Endothelial cell of hepatic sinusoid (primary cell): Measurements from ENCODE around the gene PNPO.
"Not testable (repeated sequence)": the region's sequence is repeated elsewhere in the genome, so short reads cannot be mapped to it uniquely, and the experiment has no call there.

ENCODE experiments used
- in situ Hi-C: cut with HindIII; loops from 2 replicates; pipeline ENCODE4 v1.10.0; 2017; ENCODE audit warnings: low sequenced_read_pairs

PNPO gene

DNA sequence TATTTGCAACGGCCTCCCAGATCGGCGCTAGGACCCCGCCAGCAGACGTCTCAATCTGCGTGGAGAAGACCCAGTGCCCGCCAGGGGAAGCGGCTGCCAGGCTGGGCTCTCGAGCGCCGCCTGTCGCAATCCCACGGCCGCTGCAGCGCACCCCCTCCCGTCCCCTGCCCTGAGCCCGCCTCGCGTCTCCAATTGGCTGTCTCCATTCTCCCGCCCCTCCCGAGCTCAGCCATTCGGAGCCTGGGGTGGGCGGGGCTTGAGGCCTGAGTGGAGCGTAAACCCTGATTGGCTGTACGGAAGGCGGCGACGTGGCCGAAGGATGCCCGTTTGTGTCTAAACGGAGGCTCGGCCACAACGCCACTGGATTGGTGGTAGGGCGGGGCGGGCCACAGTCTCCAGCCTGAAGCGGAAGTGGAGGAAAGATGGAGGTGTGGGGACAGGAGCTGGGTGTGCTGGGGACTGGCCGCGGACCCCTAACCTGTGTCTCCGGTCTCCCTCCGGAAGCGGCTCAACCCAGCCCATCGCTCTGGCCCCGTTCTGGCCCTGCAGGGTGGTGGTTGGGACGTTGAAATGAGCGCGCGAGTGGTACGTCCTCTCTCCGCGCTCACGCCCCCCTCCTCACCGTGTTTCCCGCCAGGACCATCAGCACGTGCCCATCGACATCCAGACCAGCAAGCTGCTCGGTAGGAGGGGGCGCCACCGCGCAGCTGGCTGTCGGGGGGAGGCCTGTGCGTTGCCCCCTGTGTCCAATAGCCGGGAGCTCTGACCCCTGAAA, 29.5 kb downstream of the PNPO start, which contains the start of gene CDK5RAP3:
Gene CDK5RAP3, plus strand, starts transcription at position 389 of the 775 bp plus-strand sequence. Its CDS starts 34 bp downstream, at position 423.
- in situ Hi-C loops = no loop called here

GRCh38 chr17:47973541-47973940, 32.2 kb downstream of the PNPO start:
- in situ Hi-C loops = no loop called here

- in situ Hi-C loops = no loop called here
Observed at GRCh38 chr17:47975189-47975822, 33.9 kb downstream of the PNPO start.

DNA sequence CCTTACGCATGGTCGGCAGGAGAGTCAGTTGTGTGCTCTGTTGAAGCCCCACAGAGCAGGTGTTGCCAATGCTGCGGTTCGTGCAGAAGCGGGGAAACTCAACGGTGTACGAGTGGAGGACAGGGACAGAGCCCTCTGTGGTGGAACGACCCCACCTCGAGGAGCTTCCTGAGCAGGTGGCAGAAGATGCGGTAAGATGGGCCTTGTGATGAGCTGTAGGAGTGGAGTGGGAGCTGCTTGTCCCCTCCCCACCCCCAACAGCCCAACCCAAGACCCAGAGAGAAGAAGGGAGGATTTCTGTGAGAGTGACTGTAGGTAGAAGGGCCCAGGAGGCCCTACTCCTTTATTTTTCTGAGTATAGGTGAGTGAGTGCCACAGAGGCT, 34.4 kb downstream of the PNPO start:
- in situ Hi-C loops = no loop called here

- in situ Hi-C loops = no loop called here
Observed at GRCh38 chr17:47978324-47978723, 37.0 kb downstream of the PNPO start.

DNA sequence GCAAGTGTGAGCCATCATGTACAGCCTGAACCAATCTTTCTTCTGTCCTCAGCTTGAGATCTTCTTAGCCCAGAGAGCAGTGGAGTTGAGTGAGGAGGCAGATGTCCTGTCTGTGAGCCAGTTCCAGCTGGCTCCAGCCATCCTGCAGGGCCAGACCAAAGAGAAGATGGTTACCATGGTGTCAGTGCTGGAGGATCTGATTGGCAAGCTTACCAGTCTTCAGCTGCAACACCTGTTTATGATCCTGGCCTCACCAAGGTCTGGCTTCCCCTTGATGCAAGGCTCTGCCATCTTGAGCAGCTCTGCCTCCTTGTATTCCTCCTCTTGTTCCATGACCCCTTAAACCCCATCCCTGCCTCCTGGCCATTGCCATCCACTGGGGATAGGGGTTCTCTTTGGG, 39.2 kb downstream of the PNPO start:
- in situ Hi-C loops = no loop called here

GRCh38 chr17:47981462-47981861, 40.1 kb downstream of the PNPO start:
- in situ Hi-C loops = no loop called here

- in situ Hi-C loops = no loop called here
Observed at GRCh38 chr17:47982091-47982617, 40.8 kb downstream of the PNPO start.

DNA sequence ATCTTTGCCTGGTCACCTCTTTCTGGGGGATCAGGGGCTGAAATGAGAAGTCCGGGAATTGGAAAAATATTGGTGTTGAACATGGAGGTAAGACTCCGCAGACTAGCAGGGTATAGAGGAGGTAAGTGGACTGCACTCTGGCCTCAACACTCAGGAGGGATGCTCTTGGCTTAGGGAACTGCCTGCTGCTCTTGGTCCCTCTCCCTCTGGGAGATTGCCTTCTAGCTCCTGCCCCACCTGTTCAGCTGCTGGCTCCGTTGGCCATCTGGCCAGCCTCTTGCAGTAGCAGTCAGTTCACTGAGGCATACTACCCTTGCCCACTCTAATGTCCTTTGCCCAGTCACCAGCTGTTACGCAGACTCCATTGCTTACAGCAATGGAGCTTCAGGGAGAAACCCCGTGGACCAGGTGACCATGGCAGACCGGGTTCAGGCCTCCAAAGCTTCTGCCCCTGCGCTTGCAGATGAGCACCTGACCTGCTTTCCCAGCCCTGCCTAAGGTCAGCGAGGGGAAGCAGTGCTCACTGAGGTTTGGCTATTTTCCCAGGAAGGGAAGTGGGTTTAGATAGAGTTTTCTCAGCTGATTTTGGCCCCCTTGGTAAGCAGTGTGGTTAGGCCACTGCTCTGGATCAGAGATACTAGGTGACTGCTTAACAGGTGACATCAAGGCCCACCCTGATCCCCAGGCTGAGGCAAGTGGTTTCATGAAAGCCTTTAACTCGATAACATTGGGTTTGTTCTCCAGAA, 41.4 kb downstream of the PNPO start:
- in situ Hi-C loops = no loop called here

DNA sequence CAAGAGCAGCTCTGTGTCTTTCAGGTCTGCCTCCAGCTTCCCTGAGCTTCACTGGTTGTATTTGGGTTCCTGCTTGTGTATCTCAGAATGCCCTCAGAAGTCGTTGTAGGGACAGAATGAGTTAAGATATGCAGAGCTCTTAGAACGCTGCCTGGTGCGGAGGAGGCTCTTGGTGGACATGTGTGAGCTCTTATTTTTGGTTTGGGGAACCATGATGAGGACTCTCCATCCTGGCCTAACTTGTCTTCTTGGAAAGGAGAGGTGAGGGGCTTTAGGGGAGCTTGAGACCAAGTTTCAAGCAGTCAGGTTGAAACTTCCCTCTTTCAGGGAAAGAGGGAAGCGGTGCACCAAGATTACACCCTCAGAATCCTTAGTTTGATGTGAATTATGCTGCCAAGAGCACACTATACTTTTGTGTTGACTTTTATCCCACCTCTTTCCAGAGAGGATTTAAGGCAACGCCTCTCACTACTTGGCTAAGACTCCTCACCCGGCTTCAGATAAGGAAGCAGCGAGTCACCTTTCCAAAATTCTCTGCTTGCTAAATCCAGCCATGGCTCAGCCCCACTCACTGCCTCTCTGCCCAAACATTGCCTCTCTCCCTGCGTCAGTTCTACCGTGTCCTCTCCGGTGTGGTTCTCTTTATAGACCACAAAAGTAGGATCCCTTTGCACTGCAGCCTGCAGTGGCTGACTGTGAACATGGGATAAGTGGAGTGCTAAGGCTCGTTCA, 42.3 kb downstream of the PNPO start:
- in situ Hi-C loops = no loop called here

- in situ Hi-C loops = no loop called here
Observed at GRCh38 chr17:47986520-47986919, 45.1 kb downstream of the PNPO start.

DNA sequence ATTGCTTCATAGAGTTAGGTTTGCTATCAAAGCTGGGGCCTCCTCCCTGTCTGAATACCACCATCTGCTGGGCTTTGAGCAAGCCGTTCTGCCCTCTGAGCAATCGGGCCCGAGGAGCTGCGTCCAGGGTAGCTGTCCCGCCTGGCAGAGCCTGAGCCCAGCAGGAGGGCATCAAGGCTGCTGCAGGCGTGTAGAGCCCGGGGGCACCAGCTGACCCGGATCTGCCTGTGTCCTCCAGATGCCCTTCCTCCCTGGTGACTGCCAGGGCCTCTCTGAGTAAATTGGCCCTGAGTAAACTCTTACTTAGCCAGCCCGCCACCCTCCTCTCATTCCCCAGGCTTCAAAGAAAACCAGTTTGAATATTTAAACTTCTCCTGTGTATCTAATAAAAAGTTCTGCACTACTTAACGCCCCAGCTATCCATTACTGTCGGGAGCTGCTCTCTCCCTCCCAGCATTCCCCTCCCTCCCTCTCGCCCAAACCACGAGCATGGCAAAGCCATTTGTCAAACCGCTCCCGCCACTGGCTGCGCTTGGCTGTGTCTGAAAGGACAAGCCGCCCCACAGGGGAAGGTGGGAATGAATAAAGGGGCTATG, 46.0 kb downstream of the PNPO start:
- in situ Hi-C loops = no loop called here

DNA sequence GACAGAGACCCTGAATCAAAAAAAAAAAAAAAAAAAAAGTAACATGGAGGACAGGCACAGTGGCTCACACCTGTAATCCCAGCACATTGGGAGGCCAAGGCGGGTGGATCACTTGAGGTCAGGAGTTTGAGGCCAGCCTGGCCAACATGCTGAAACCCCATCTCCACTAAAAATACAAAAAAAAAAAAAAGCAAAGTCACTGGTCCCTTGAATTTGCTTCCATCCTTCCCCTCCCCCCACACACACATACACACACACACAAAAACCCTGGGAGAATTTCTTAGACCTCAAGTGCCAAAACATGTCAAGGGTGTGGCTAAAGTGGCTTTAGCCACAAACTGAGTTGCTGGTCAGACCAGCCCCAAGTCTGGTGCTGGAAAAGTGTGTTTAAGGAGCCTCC, 47.1 kb downstream of the PNPO start:
- in situ Hi-C loops = not testable (repeated sequence)

DNA sequence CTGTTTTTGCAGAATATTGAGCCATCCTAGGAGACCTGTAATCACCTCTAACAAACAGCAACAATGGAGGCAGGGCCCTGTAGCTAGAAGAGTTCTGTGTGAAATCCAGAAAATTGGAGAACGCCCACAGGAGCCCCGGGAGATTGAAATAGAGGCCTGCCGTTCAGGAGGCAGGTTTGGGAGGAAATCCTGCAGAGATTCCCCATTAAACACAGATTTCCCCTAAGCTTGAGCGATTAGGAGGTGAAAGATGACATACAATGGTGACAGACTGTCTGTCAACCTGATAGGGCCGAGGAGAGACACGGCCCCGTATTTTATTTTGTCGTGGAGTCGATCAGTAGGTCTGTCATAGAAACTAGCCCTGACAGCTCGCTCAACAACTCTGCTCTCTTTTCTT, 47.8 kb downstream of the PNPO start:
- in situ Hi-C loops = no loop called here

GRCh38 chr17:47989700-47990099, 48.3 kb downstream of the PNPO start:
- in situ Hi-C loops = loop anchor here (5.0 kb wide), 1 partner anchor 47 kb away; the partner anchor contains the start of gene PNPO

GRCh38 chr17:47990962-47991731, 49.8 kb downstream of the PNPO start:
- in situ Hi-C loops = loop anchor here (5.0 kb wide), 1 partner anchor 49 kb away; the partner anchor contains the start of gene PNPO

GRCh38 chr17:47992216-47992615, 50.8 kb downstream of the PNPO start:
- in situ Hi-C loops = loop anchor here (5.0 kb wide), 1 partner anchor 50 kb away; the partner anchor contains the start of gene PNPO

- in situ Hi-C loops = loop anchor here (5.0 kb wide), 1 partner anchor 51 kb away; the partner anchor contains the start of gene PNPO
Observed at GRCh38 chr17:47993031-47993564, 51.7 kb downstream of the PNPO start.

- in situ Hi-C loops = loop anchor here (5.0 kb wide), 1 partner anchor 52 kb away; the partner anchor contains the start of gene PNPO
Observed at GRCh38 chr17:47993964-47994363, 52.6 kb downstream of the PNPO start.
